A549 (cell line): ENCODE results near the gene CCDC14. TPM values are rescaled to one million over a fixed set of nuclear protein-coding genes. Genes with fewer than 3 reads are reported as not detected.

Experiments
- ATAC-seq, 2 experiments: fragments of 200-7000 bp in 1 of 2; fragments of >200 bp in 1 of 2; cut with Nextera tagmentation in 1 of 2; cut with Tn5 transposase in 1 of 2; 3 replicates each; pipeline versions ENCODE4 v1.8.0 to v1.9.1; 2018 to 2020; ENCODE audit warnings: mild to moderate bottlenecking in 1 of 2, moderate library complexity in 1 of 2
- CTCF ChIA-PET: fragments of 300-600 bp; sonication (Branson Sonifier 250); formaldehyde crosslinking; extraction: SDS; loops from one replicate; lab custom pipeline; 2021; ENCODE audit warnings: antibody characterized with exemption, inconsistent platforms; lab: Yijun Ruan, JAX
- POLR2A ChIA-PET: fragments of 350-600 bp; formaldehyde crosslinking; extraction: SDS; loops from one replicate; lab custom pipeline; 2021; ENCODE audit warnings: antibody characterized with exemption, inconsistent platforms; lab: Yijun Ruan, JAX
- DNase-seq, 2 experiments: peaks; one replicate each; pipeline versions ENCODE4 v3.0.0 to v3.0.0-alpha.2; 2011 to 2016; ENCODE audit warnings: low read depth in 1 of 2, low spot score in 1 of 2
- FAIRE-seq: peaks from 2 replicates; lab custom pipeline; 2011; peaks lifted over from hg19 to GRCh38; lab: Jason Lieb, UNC
- H3K27ac ChIP-seq, 2 experiments: fragments of >200 bp; sonication (Bioruptor Twin); formaldehyde crosslinking; 3 replicates each; pipeline ENCODE4 v1.5.1; 2016 to 2017
- H3K4me1 ChIP-seq: fragments of >200 bp; sonication (Bioruptor Twin); formaldehyde crosslinking; 3 replicates; pipeline ENCODE4 v1.6.1; 2016
- H3K4me2 ChIP-seq: fragments of >200 bp; sonication (Bioruptor Twin); formaldehyde crosslinking; 3 replicates; pipeline ENCODE4 v1.6.1; 2016
- H3K4me3 ChIP-seq: fragments of >200 bp; sonication (Bioruptor Twin); formaldehyde crosslinking; 3 replicates; pipeline ENCODE4 v1.5.1; 2016
- H3K9me3 ChIP-seq: fragments of >200 bp; sonication (Bioruptor Twin); formaldehyde crosslinking; 3 replicates; pipeline ENCODE4 v1.6.1; 2016
- BHLHE40 ChIP-seq: IDR thresholded peaks from 2 replicates; pipeline ENCODE4 v1.6.1; 2012; ENCODE audit warnings: low read depth, low read length, inconsistent platforms
- CBX8 ChIP-seq: fragments of 200-600 bp; sonication (generic); IDR thresholded peaks from 2 replicates; pipeline ENCODE4 v1.6.1; 2016
- CHD2 ChIP-seq: fragments of 150-350 bp; IDR thresholded peaks from 2 replicates; pipeline ENCODE4 v1.6.1; 2014; ENCODE audit warnings: low read length; ENCODE audit not compliant: partially characterized antibody
- FOSB ChIP-seq: fragments of 250-450 bp; sonication (Bioruptor Pico); IDR thresholded peaks from 2 replicates; pipeline ENCODE4 v1.5.0; 2020; ENCODE audit warnings: mild to moderate bottlenecking, moderate library complexity
- FOSL2 ChIP-seq, 2 experiments: fragments of 450-650 bp in 1 of 2; fragments of >200 bp in 1 of 2; sonication (Bioruptor Twin) in 1 of 2; formaldehyde crosslinking; IDR thresholded peaks; 2 replicates each; pipeline versions ENCODE4 v1.5.0 to v1.6.1; 2016 to 2020; ENCODE audit warnings: mild to moderate bottlenecking in 1 of 2, moderate library complexity in 1 of 2
- FOXS1 ChIP-seq: fragments of 250-450 bp; sonication (Bioruptor Pico); IDR thresholded peaks from 2 replicates; pipeline ENCODE4 v1.5.0; 2020; ENCODE audit warnings: mild to moderate bottlenecking, moderate library complexity
- GATA3 ChIP-seq: IDR thresholded peaks from 2 replicates; pipeline ENCODE4 v1.6.1; 2012; ENCODE audit warnings: borderline replicate concordance
- HDAC2 ChIP-seq: fragments of 200-600 bp; sonication (generic); IDR thresholded peaks from 2 replicates; pipeline ENCODE4 v1.6.1; 2016
- HOXA7 ChIP-seq: fragments of 250-450 bp; sonication (Bioruptor Pico); IDR thresholded peaks from 2 replicates; pipeline ENCODE4 v1.5.0; 2020; ENCODE audit warnings: mild to moderate bottlenecking, moderate library complexity
- HOXB5 ChIP-seq: fragments of 250-450 bp; sonication (Bioruptor Pico); IDR thresholded peaks from 2 replicates; pipeline ENCODE4 v1.5.0; 2020; ENCODE audit warnings: mild to moderate bottlenecking, moderate library complexity
- MAFK ChIP-seq: fragments of 450-650 bp; IDR thresholded peaks from 2 replicates; pipeline ENCODE4 v1.6.1; 2014; ENCODE audit not compliant: partially characterized antibody
- MAZ ChIP-seq: fragments of 150-350 bp; IDR thresholded peaks from 2 replicates; pipeline ENCODE4 v1.6.1; 2014; ENCODE audit warnings: antibody characterized with exemption, low read depth, low read length, borderline replicate concordance
- RNF2 ChIP-seq: fragments of 200-600 bp; sonication (generic); IDR thresholded peaks from 2 replicates; pipeline ENCODE4 v1.6.1; 2016; ENCODE audit warnings: low read depth, mild to moderate bottlenecking, antibody characterized with exemption, moderate library complexity, borderline replicate concordance
- TP53 ChIP-seq: fragments of 250-450 bp; sonication (Bioruptor Pico); IDR thresholded peaks from 2 replicates; pipeline ENCODE4 v1.5.0; 2021; ENCODE audit warnings: mild to moderate bottlenecking, moderate library complexity
- ZC3H11A ChIP-seq: fragments of 450-650 bp; IDR thresholded peaks from 2 replicates; pipeline ENCODE4 v1.6.1; 2014; ENCODE audit warnings: antibody characterized with exemption, mild to moderate bottlenecking
- ZNF302 ChIP-seq: fragments of 250-450 bp; sonication (Bioruptor Pico); IDR thresholded peaks from 2 replicates; pipeline ENCODE4 v1.9.0; 2021; ENCODE audit warnings: inconsistent platforms, mild to moderate bottlenecking, moderate library complexity
- ZSCAN20 ChIP-seq: fragments of 250-450 bp; sonication (Bioruptor Pico); IDR thresholded peaks from 2 replicates; pipeline ENCODE4 v1.8.0; 2022; ENCODE audit warnings: mild to moderate bottlenecking, moderate library complexity
- WGBS: methylation state at CpG from one replicate; pipeline ENCODE4 v1.1.6; 2017; ENCODE audit errors: missing lambda C conversion rate; 5-methylcytosine and 5-hydroxymethylcytosine counted together
- polyA plus RNA-seq, 4 experiments: library from polyadenylated mRNA; depleted of rRNA in 3 of 4; stranded (reverse); fragments of >200 nt; fragmentation: RNase III in 1 of 4; extraction: RNeasy Plus Mini Kit Qiagen cat#74134 plus additional on column Dnase treatment in 1 of 4; gene quantifications; 2 replicates in 3 of 4; 3 replicates in 1 of 4; pipeline ENCODE4 v1.2.3, GENCODE V29; 2011 to 2017
- TF ChIP-seq, protein P1 (sequence below): fragments of 150-350 bp; IDR thresholded peaks from 2 replicates; pipeline ENCODE4 v1.6.1; 2014; ENCODE audit warnings: low read depth, mild to moderate bottlenecking, low read length

The CCDC14 gene
- polyA plus RNA-seq, 2 of the 4 experiments (the other 2 are of a cell fraction), result 29.3 to 71.4 TPM

DNA sequence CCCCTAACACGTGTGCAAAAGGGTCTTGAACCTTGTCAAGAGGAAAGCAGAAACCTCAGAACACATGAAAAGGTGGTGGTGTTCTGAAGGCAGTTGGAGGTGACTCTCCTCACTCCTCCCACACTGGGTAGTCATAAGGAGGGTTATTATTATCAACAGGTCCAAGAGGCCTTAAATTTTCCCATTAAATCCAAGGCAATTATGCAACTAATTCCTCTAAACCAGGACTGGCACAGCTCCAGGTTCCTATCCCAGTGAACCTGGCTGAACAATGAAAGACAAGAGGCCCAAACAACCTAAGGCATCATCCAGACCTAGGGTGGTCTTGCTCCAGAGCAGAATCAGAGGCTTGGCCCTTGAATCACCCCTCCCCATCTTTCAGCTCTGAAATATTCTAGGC is 91.9 kb downstream of the CCDC14 start:
- WGBS, result 92% methylated on average over 1 of the region's 1 CpG
- TF ChIP-seq FOSB (CRISPR knock-in tag) (no peak), HDAC2 (no peak), GATA3 (no peak), CBX8 (no peak), RNF2 (no peak), MAFK (no peak), TP53 (CRISPR knock-in tag) (no peak), ZC3H11A (no peak), FOSL2 (IDR thresholded peaks at IDR 0.05) (no peak), FOSL2 (CRISPR knock-in tag; IDR thresholded peaks at IDR 0.05) (no peak), HOXB5 (CRISPR knock-in tag) (no peak), BHLHE40 (no peak)
- TF ChIP-seq, protein P1, sequence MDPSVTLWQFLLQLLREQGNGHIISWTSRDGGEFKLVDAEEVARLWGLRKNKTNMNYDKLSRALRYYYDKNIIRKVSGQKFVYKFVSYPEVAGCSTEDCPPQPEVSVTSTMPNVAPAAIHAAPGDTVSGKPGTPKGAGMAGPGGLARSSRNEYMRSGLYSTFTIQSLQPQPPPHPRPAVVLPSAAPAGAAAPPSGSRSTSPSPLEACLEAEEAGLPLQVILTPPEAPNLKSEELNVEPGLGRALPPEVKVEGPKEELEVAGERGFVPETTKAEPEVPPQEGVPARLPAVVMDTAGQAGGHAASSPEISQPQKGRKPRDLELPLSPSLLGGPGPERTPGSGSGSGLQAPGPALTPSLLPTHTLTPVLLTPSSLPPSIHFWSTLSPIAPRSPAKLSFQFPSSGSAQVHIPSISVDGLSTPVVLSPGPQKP, result no peak
- ChIA-PET POLR2A (no interaction called here), CTCF (interaction anchor here (1.4 kb wide), 1 partner anchor 10 kb away, joined by 5 read pairs; no protein-coding TSS in a partner anchor)
- H3K4me1 ChIP-seq, result peaks cover 10% of the 10 kb centered on the region; the same call in 1 of the 3 replicates
- no peak for FAIRE-seq
- DNase-seq, result no peak
- no peak overlapping the region for H3K4me2 ChIP-seq
- no peak overlapping the region for H3K27ac ChIP-seq
- no peak for ATAC-seq
- no peak overlapping the region for H3K4me3 ChIP-seq
- H3K9me3 ChIP-seq, result peaks cover 6% of the 10 kb centered on the region; the same call in 1 of the 3 replicates

DNA sequence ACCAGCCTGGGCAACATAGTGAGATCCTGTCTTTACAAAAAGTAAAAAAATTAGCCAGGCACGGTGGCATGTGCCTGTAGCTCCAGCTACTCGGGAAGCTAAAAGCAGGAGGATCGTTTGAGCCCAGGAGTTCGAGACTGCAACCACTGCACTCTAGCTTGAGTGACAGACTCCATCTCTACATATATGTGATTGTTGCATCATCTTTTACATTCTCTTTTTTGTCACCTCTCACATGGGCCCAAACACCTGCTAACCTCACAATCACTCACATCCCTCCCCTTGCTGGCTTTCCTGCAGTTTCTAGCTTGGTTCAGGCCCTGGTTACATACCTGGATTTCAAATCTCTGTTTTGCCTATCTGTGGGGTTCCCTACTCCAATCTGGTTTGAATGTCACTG is 96.3 kb downstream of the CCDC14 start:
- TF ChIP-seq GATA3 (no peak), FOXS1 (CRISPR knock-in tag) (no peak), TP53 (CRISPR knock-in tag) (no peak), MAZ (no peak), ZSCAN20 (CRISPR knock-in tag) (no peak), HOXA7 (CRISPR knock-in tag) (no peak), ZNF302 (CRISPR knock-in tag) (no peak), RNF2 (no peak), CHD2 (no peak)
- TF ChIP-seq, protein P1, result no peak
- TF ChIP-seq, all 56 proteins: peak for 0
- ChIA-PET CTCF (interaction anchor here (1.3 to 1.7 kb wide), 2 partner anchors 18 to 144 kb away, joined by 3 read pairs; no protein-coding TSS in a partner anchor), POLR2A (no interaction called here)
- Histone ChIP-seq H3K4me2 (no peak overlapping the region), H3K4me3 (no peak overlapping the region), H3K9me3 (peaks cover 6% of the 10 kb centered on the region; the same call in 1 of the 3 replicates), H3K27ac (no peak overlapping the region), H3K4me1 (no peaks in the 10 kb centered on the region)
- DNase-seq (no peak), ATAC-seq (no peak), FAIRE-seq (no peak)
- WGBS, result 87% methylated on average over 4 of the region's 4 CpGs

Other genes with a start within 250 kb of the CCDC14 start
- gene MYLK, start 76.9 kb downstream of the CCDC14 start, polyA plus RNA-seq (2011; rRNA removed), result 13.6 and 17.4 TPM in 2 replicates
- 16.9 to 18.3 TPM (median 16.9 TPM) in 3 replicates for gene MYLK, start 76.9 kb downstream of the CCDC14 start, polyA plus RNA-seq (2017; fragmentation: RNase III; extraction: RNeasy Plus Mini Kit Qiagen cat#74134 plus additional on column Dnase treatment)
- gene ROPN1, start 30.9 kb upstream of the CCDC14 start, polyA plus RNA-seq (2011; rRNA removed), result not detected in 2 replicates
- gene ROPN1, start 30.9 kb upstream of the CCDC14 start, polyA plus RNA-seq (2017; fragmentation: RNase III; extraction: RNeasy Plus Mini Kit Qiagen cat#74134 plus additional on column Dnase treatment), result not detected in 3 replicates
- gene KALRN, start 72.1 kb upstream of the CCDC14 start, polyA plus RNA-seq (2011; rRNA removed), result 2.2 and 2.9 TPM in 2 replicates
- 1.0 to 1.5 TPM (median 1.1 TPM) in 3 replicates for gene KALRN, start 72.1 kb upstream of the CCDC14 start, polyA plus RNA-seq (2017; fragmentation: RNase III; extraction: RNeasy Plus Mini Kit Qiagen cat#74134 plus additional on column Dnase treatment)